Esophagus muscularis mucosa (tissue), 3 donors: ENCODE results near the gene ADAMTSL1.

ENCODE experiments used
- POLR2A ChIP-seq: fragments of 450-650 bp; IDR thresholded peaks from one replicate; pipeline ENCODE4 v1.6.1; 2017; ENCODE audit warnings: antibody characterized with exemption, moderate library complexity, mild to moderate bottlenecking, low read depth
- POLR2AphosphoS5 ChIP-seq, 2 donors: sonication (generic); formaldehyde crosslinking; IDR thresholded peaks; one replicate each; pipeline ENCODE4 v1.6.1; 2017; ENCODE audit warnings: antibody characterized with exemption in 2 of 2
- TF ChIP-seq, protein P1 (sequence below), 3 experiments: fragments of 200-600 bp in 2 of 3; fragments of 450-650 bp in 1 of 3; sonication (generic) in 2 of 3; IDR thresholded peaks; one replicate each; pipeline ENCODE4 v1.5.1; 2017 to 2019; ENCODE audit warnings: antibody characterized with exemption in 3 of 3, mild to moderate bottlenecking in 2 of 3, moderate library complexity in 1 of 3

GRCh38 chr9:18692268-18692667, 218.3 kb downstream of the ADAMTSL1 start:
- no peak for TF ChIP-seq POLR2A
- TF ChIP-seq, protein P1, sequence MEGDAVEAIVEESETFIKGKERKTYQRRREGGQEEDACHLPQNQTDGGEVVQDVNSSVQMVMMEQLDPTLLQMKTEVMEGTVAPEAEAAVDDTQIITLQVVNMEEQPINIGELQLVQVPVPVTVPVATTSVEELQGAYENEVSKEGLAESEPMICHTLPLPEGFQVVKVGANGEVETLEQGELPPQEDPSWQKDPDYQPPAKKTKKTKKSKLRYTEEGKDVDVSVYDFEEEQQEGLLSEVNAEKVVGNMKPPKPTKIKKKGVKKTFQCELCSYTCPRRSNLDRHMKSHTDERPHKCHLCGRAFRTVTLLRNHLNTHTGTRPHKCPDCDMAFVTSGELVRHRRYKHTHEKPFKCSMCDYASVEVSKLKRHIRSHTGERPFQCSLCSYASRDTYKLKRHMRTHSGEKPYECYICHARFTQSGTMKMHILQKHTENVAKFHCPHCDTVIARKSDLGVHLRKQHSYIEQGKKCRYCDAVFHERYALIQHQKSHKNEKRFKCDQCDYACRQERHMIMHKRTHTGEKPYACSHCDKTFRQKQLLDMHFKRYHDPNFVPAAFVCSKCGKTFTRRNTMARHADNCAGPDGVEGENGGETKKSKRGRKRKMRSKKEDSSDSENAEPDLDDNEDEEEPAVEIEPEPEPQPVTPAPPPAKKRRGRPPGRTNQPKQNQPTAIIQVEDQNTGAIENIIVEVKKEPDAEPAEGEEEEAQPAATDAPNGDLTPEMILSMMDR (IDR thresholded peaks at IDR 0.05) = no peak
- TF ChIP-seq POLR2AphosphoS5 (IDR thresholded peaks at IDR 0.05) = no peak
